GM19099 (cell line): ENCODE results near the gene OR52E6.

Experiments used
- POLR2A ChIP-seq: IDR thresholded peaks from 3 replicates; pipeline ENCODE4 v1.6.1; 2011; ENCODE audit warnings: low read depth; ENCODE audit not compliant: insufficient read length; ENCODE audit errors: extremely low read depth

The OR52E6 gene

GRCh38 chr11:5815534-5815933 lies 26.2 kb downstream of the OR52E6 start:
- no peak for TF ChIP-seq POLR2A

- no peak for TF ChIP-seq POLR2A
These were observed 31.5 kb downstream of the OR52E6 start for GRCh38 chr11:5809905-5810795.

GRCh38 chr11:5809122-5809519 lies 32.6 kb downstream of the OR52E6 start:
- TF ChIP-seq POLR2A: no peak

- TF ChIP-seq POLR2A: no peak
These were observed 33.1 kb downstream of the OR52E6 start, which contains the start of gene OR52N2 for GRCh38 chr11:5808500-5809121. Gene OR52N2 (plus strand): TSS chr11:5808924. CDS start chr11:5820336, 11,412 bp downstream.

GRCh38 chr11:5807580-5807979 lies 34.1 kb downstream of the OR52E6 start:
- TF ChIP-seq POLR2A: no peak

- TF ChIP-seq POLR2A: no peak
These were observed 37.7 kb downstream of the OR52E6 start for GRCh38 chr11:5803982-5804381.

- no peak for TF ChIP-seq POLR2A
These were observed 45.2 kb downstream of the OR52E6 start for GRCh38 chr11:5796541-5796940.

- TF ChIP-seq POLR2A: no peak
These were observed 50.5 kb downstream of the OR52E6 start, which contains the start of gene OR52N1 for GRCh38 chr11:5791165-5791564. Gene OR52N1 (minus strand): TSS chr11:5791265. CDS start chr11:5788816, 2,449 bp downstream.
